Stimulated activated CD8-positive, alpha-beta memory T cell treated with anti-CD3 and anti-CD28 coated beads, Interleukin-15, amount 100 ng/mL, for 48 hours (primary cell): Measurements from ENCODE around the gene CAMTA1.
"Not testable (repeated sequence)": the region's sequence is repeated elsewhere in the genome, so short reads cannot be mapped to it uniquely, and the experiment has no call there.

Source experiments
- DNase-seq, 2 donors: peaks; one replicate each; pipeline ENCODE4 v3.0.0-alpha.2; 2020; ENCODE audit warnings: low read depth in 2 of 2

The CAMTA1 gene

DNA sequence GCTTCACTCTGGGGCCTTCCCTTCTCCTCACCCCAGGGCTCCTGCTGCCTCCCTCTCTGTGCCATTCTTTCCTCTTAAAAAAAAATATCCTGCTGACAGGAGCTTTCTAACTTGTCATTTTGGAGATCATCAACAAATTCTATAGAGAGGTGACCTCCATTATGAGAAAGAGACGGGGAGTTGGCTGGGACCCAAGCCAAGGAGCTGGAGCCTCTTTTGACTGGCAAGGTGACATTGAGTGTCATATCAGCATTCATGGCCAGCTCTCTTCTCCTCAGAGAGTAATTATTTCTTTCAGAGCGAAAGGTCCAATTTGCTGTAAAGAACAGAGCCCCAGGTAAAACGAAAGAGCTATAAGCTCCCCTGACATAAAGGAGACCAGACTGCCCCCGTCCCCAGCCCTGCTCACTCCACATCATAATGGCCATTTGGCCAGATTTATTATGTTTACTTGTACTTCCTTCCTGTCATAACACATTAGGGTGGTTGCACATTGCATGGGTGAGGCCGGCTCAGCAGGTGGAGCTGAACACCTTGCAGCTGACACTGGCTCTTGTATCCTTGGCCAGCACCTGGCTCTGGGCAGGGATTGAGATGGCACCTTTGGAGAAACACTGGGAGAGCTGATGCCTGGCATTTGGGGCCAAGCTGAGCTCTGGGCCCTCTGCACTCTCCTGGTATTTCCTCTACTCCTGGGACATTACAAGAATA lies 581.9 kb downstream of the CAMTA1 start:
- DNase-seq, result no peak

DNA sequence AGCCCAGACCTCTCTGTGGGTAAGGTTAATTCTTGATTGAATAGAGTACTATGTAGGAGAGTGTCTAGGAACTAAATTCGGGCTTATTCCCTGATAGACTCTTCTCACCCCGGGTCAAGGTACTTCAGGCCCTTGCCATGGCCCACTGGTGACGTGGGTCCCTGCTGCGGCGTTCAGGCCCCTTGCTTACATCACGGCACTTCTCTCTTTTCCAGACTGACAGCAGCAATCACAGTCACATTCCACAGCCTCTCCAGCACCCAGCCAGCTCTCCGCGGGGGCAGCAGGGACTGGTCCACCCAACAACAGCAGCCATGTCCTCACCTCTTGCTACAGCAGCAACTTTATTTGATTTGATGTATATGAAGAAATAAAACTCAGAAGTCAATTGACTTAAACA lies 584.6 kb downstream of the CAMTA1 start:
- DNase-seq, result no peak

DNA sequence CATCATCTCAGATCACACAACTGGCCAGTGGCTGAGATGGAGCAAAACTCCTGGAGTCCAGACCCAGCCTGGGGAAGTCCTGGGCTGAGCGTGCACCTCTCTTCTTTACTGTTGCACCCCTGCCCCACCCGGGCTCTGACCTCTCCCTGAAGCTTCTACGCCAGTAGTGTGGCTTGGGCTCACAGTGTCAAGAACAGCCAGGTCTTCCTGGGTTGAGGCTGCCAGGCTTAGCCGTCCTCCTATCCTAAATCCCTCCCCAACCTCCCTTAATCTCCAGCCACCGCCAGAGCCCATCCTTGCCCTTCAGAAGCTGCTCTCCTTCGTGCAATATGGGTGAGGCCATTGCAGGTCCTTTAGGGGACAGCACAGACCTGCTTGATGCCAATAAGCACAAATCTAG lies 586.7 kb downstream of the CAMTA1 start:
- DNase-seq, result no peak

DNA sequence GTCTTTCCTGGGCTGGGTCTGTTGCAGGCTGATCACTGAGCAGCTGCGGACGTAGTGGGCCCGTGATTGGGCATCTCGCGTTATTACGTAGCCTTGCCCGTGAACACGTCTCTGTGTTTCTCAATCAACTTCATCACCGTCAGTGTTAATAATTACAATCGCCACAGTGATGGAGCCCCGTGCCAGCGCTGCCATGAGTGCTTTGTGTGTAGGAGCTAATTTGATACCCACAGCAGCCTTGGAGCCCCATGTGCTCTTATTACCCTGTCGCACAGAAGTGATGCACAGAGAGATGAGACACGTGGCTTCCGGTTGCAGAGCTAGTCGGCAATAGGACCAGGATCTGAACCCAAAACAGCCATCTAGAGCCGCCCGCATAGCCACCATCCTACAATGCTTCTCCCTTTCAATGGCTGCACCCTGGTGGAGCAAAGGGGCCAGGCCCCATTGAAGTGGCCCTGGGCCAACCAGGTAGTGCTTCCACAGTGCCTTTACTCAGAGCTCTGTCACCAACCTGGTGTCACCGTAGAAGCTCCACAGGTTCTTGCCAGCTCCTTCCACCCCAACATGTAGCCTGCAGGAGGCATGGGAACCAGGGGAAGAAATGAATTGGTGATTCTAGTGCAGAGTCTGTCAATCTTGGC lies 587.3 kb downstream of the CAMTA1 start:
- DNase-seq, result no peak

DNA sequence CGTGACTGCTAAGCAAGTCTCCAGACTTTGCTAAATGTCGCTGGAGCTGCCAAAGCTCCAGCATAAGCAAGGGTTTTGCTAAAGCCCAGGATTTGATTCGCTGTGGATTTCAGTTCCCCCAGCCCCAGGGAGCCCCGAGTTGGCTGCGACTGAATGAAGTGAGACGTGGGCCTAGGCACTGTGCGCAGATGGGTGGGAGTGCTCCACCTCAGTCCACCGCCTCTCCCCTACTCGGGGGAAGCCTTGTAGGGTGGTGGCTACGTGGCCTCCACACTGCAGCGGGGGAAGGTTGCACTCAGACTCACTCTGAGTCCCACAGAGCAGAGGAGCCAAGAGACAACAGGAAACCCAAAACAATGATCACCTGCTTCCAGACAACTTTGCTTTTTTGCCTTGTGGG lies 588.0 kb downstream of the CAMTA1 start:
- no peak for DNase-seq

DNA sequence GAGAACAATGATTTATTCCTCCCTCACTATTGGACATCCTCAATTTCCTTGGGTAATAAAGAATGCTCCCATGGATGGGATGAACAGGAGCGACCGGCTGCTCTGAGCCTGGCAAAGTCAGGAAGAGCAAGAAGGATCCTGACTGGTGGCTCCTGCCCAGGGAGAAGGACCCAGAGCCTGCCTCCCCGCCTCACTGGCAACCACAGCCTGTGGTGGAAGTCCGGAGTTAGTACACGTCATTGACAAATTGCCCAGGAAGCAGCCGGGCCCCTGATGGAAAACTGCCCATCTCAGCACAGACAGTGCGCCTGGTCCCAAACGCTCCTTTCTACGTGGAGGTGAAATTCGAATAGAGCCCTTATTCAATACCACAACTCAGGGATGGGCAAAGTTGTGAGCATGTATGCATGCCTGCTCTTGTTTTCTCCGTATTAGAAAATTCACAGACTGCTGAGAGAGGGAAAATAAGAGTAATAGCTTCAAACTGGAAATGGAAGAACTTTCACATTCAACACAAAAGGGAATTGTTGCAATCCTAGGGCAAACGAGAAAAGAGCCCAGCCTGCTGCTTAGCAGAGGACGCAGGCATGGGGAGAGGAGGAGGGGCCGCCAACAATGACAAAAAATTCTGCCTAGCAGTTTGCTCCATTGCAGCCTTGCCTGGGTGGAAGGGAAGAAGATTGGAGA lies 588.8 kb downstream of the CAMTA1 start:
- no peak for DNase-seq

DNA sequence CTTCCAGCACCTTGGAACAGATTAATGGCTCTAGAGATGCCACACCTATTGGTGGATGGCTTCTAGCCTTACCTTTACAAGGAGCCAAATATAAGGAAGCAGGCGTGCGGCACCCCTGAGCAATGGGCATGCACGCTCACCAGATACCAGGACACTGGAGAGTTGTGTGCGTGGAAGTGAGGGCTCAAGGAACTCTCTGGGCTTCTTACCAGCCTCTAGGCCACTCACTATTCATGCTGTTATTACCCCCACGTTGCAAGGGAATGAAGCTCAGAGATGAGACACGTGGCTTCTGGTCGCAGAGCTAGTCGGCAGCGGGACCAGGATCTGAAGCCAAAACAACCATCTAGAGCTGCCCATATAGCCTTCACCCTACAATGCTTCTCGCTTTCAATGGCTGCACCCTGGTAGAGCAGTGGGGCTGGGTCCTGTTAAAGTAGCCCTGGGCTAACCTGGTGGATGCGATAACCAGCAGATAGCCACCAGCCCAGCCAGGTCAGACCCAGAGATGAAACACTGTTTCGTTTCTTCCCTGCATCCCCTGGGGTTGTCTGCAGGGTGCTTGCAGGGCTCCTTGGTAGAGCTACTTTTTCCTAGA lies 589.4 kb downstream of the CAMTA1 start:
- DNase-seq, result no peak

DNA sequence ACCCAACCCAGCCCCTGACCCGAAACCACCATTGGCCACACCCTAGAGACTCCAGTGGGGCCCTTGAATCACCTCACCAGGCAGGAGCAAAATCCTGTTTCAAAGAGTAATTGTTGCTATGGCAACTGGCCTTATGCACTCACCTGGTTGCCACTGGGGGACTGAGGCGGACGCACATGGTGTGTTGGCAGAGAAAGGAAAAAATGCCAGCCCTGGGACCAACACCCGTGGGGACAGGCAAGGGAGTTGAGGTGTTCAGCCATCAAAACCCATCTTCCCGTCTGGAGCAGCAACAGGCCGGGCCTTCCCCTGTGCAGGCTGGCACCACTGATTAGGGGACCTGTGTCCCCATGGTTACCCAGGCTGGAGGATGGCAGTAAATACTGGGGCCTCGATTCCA lies 590.1 kb downstream of the CAMTA1 start:
- no peak for DNase-seq

DNA sequence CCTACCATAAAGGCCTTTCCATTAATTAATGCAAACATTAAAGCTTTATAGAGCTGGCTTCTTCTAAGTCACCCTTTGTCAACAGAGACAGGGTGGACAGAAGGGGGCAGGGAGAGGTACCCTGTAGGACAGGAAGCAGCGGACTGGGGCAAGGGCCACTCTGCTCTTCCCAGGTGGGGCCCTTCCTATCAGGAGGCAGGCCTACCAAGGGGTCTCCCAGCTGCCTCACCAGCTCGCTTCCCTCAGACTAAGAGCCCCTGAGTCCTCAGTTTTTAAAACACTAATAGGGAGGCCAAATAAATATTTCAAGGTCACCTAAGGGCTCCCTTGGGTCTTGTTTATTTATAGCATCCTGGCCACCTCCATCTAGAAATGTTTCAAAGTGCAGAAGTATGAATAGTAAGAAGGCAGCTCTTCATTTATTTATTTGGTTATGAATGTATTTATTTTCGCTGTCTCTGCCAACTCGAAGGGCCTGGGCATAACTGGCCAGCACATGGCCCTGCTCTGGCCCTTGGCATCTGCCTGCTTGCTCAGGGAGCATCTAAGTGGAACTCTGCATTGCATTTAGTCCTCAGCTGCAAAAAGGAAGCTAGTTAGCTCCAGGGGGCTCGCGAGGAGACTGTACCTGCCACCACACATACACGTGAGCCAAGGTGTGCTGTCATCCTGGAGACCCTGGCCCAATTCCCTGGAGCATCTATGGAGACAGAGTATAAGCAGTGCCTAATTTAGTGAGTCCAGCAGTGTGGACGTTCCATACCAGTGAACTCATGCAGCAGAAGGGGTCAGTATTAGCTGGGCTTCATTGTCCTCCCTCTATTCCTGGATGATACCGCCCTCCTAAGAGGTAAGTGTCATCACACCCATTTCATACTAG lies 590.8 kb downstream of the CAMTA1 start:
- DNase-seq, result no peak

DNA sequence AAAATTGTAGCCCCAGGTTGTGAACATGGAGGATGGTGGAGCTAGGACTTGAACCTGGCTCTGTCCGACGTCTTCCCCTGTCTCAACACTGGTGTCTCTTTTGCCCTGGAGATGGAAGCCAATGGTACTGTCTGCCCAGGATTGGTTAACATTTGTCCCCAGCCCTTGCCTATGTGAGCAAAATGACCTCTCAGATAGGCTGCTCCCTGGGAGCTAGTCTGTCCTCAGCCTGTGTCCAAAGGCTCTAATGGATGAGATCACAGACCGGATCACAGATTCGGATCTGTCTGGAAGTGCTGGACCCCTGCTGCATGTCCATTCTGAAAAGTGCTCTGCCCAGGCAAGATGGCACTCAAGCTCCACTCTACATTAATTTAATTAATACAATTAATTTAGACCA lies 591.4 kb downstream of the CAMTA1 start:
- DNase-seq, result no peak

DNA sequence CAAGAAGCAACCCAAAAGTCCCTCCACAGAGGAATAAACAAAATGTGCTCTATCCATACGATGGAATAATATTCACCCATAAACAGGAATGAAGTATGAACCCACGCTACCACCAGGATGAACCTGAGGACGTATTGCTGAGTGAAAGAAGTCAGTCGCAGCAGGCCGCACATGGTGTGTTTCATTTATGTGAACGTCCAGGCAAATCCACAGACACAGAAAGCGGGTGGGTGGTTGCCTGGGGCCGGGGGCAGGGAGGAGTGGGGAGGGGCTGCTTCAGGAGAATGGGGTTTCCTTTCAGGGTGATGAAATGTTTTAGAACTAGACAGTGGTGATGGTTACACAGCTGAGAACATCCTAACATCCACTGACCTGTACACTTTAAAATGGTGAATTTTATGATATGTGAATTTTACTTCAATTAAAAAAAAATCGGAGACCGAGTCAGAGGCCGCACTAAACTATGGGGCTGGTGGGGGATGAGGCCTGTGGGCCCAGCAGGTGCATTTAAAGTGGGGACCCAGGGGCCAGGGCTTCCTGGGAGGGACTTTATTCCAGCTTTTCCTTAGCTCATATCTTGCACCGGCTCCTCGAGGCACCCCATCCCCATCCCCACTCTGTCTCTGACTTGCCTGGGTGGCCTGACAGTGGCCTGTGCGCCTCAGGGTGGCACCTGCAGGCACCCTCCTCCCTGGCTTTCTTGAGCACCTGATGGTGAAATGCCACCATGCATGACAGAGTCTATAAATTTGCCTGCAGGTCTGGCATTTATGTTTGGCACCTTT lies 593.3 kb downstream of the CAMTA1 start:
- DNase-seq, result no peak

DNA sequence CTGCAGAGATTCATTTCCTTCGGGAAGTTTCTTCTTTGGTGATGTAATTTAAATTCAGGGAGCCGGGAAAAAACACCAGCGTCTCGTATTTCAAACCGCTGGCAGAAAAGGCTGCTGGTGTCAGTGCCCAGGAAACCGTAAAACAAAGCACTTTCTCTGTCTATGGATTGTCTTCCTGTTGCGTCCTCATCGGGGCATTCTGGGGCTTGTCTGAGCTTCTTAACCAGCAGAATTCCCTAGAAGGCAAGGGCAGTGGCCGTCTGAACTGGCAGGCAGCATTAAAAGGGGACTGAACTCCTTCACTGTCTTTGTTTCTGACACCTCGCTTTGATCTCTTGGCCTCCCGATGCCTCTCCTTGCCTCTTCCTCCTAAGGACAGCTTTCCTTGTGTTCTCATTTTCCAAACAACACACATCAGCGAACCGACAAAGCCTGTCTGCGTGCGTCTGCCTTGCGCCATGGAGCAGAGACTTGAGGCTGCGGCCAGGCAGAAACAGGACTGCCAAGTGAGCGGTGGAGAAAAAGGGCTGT lies 594.3 kb downstream of the CAMTA1 start:
- no peak for DNase-seq

DNA sequence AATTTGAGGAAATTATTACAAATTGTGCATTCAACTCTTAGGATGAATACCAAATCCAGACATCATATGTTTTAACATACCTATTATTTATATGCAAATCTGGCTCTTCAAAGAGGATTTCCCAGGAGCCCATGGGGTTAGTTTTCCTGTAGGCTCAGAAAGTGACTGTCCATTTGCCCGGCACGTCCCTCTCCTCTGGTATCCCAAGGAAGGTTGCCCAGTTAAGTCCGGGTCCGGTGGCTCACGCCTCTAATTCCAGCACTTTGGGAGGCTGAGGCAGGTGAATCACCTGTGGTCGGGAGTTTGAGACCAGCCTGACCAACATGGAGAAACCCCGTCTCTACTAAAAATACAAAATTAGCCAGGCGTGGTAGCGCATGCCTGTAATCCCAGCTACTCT lies 594.8 kb downstream of the CAMTA1 start:
- DNase-seq, result not testable (repeated sequence)

DNA sequence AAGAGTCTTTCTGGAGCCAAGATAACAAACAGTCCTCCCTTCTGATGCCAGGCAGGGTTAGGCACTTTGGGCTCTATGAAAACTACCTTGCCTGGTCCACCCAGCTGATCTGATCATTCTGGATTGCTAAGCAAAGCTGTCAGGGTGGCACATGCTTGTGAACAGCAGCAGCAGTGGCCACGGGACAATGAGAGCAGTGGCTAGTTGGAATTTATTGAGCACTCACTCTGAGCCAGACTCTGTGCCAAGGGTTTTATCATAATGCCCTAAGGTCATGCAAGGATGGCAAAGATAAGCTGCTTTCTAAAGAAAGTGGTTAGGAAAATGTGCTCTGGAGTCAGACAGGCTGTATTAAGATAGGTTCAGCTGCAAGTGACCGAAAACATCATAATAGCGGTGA lies 595.5 kb downstream of the CAMTA1 start:
- no peak for DNase-seq

DNA sequence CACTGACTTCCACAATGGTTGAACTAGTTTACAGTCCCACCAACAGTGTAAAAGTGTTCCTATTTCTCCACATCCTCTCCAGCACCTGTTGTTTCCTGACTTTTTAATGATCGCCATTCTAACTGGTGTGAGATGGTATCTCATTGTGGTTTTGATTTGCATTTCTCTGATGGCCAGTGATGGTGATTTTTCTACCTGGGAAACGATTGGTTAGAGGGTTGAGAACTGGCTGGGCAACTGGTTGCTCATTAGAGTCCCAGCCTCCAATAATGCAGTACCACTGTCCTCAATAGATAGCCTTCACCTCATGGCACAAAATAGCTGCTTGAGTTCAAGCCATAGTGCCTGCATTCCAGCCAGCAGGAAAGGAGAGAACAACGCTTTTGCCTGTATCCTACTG lies 596.5 kb downstream of the CAMTA1 start:
- not testable (repeated sequence) for DNase-seq

DNA sequence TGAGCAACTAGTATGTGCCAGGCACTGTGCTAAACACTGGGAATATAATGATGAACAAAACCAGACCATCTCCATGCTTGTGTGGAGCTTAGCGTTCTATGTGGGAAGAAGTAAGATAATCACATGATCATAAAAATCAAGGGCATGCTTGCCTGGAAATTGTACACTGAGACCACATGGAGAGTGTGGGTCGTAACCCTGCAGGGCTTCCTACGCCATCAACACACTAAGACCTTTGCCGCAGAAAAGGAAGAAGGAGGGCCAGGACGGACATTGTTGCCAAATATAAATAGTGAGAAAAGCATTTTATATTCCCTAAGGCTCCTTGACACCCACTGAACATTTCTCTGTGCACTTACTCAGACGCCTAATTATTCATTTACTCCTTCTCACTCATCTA lies 597.7 kb downstream of the CAMTA1 start:
- no peak for DNase-seq

DNA sequence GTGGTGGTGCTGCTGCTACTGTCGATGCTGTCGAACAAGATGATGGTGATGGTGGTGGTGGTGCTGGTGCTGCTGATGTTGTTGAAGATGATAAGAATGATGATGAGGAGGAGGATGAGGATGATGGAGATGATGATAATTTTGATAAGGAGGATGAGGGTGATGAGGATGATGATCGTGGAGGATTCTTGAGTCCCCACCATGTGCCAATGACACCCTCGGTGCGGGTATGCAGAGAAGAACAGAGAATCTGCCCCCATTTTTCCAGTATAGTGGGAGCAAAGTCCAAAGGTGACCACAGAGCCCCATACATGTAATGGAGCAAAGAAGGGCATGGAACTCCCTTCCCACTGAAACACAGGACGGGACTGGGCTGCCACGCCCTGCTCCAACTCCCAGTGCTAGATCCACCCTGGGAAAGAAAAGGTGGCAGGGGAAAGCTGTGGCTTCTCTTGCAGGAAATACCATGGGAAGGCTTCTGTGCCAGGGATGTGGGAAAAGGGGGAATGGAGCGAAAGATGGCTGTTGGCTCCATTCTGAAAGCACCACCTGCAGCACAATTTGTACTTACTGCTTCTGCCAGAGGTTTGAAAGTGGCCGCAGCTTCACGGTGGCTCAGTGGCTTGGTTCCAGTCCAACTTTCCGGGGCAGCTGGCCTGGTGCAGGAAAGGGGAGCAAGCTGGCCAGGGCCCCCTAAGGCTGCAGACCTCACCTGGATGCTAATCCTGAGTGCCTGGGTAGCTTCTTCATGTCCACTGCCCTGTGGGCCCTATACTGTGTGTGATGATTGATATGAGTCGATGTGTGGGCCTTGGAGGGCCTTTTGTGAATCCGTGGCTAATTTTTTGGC lies 598.6 kb downstream of the CAMTA1 start:
- no peak for DNase-seq

DNA sequence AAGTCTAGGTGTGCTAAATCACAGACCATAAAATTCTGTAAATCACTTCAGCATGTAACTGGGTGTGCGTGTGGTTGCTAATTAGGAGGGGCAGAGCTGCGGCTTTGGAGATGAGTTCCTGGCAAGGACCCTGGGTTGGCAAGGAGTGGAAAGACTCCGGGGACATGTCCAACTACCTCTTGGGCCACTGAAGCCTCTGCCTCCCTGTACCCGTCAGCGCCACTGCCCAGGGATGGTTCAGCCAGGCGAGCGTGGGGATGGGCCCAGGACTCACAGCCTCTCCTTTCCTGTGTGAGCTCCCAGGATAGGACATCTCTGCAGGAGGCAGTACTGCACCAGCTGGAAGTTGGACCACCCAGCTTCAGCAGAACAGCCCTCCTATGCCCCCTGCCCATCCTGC lies 599.4 kb downstream of the CAMTA1 start:
- DNase-seq, result no peak

DNA sequence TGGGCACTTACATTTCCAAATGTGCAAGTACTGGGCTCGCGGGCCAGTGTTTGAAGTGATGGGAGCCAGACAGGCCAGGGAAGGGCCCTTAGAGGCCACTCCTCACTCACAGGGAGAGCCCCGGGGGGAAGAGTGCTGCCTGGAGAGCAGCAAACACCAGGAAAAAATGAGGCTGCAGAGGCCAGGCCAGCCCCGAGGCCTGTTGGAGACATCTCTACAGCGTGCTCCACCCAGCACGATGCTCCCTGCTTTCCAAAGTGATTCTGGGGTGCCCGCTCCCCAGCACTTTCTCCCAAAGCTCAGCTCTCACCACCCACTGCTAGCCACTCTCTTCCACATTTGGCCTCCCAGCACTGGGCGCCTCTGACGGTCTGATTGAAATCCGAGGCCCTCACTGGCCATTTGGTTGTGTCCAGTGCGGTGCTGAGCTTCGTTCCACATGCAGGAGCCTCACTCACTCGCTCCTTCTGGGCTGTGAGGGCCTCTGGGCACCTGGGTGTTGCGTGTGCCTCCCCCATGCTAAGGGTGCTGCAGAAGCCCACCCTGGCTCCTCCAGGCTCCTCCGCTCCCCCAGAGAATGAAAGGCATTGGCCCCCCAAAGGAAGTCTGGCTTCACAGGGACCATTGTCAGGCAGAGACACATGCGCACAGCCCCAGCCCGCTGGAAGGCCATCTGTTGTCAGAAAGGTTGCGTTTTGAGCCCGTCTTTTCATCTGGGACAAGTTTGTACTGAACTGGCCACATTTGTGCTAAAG lies 600.4 kb downstream of the CAMTA1 start:
- no peak for DNase-seq
